ENCODE data around the gene MTFP1. TPM values are rescaled to one million over a fixed set of nuclear protein-coding genes. Genes with fewer than 3 reads are reported as not detected.

The MTFP1 gene
- total RNA-seq, 1 donor from 2014 or later: 21.1 TPM

DNA sequence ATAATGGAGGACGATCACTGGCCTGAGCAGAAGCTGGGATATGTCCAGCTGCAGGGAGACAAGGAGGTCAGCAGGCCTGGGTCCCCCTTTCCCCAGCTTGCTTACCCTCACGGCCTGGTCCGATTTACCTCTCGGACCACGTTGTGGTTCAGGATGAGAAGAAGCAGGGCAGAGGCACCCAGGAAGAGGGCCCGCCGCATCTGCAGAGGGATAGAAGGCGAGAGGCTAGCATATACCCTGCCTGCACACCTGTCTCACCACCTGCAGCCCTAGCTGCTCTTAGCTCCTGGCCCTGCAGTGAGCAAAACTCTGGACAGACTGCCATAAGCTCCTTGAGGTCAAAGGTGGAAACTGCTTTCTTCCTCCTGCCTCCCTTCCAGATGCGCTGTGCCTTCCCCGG lies 39.6 kb upstream of the MTFP1 start:
- no peak for DNase-seq (ENCODE audit: extremely low spot score in 2 of 2)
- intact Hi-C loops (cut with DNase I): loop anchor here (2.0 to 5.0 kb wide), 2 partner anchors 97 to 124 kb away; partner anchors contain the start of gene CASTOR1
- TF ChIP-seq POLR2AphosphoS5 (IDR thresholded peaks at IDR 0.05; ENCODE audit: insufficient read depth in 1 of 2, low read depth in 1 of 2) (no peak), POLR2A (IDR thresholded peaks at IDR 0.05) (no peak)
- TF ChIP-seq, protein P1, sequence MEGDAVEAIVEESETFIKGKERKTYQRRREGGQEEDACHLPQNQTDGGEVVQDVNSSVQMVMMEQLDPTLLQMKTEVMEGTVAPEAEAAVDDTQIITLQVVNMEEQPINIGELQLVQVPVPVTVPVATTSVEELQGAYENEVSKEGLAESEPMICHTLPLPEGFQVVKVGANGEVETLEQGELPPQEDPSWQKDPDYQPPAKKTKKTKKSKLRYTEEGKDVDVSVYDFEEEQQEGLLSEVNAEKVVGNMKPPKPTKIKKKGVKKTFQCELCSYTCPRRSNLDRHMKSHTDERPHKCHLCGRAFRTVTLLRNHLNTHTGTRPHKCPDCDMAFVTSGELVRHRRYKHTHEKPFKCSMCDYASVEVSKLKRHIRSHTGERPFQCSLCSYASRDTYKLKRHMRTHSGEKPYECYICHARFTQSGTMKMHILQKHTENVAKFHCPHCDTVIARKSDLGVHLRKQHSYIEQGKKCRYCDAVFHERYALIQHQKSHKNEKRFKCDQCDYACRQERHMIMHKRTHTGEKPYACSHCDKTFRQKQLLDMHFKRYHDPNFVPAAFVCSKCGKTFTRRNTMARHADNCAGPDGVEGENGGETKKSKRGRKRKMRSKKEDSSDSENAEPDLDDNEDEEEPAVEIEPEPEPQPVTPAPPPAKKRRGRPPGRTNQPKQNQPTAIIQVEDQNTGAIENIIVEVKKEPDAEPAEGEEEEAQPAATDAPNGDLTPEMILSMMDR (IDR thresholded peaks at IDR 0.05): no peak
- Histone ChIP-seq H3K4me3 (peak overlapping the region; percentile 49 to 51), H3K9me3 (no peaks in the 10 kb centered on the region), H3K36me3 (peaks cover 0 to 23% of the 10 kb centered on the region in 2 donors), H3K27ac (no peak overlapping the region), H3K4me1 (peaks cover 12% of the 10 kb centered on the region), H3K27me3 (no peaks in the 10 kb centered on the region)

DNA sequence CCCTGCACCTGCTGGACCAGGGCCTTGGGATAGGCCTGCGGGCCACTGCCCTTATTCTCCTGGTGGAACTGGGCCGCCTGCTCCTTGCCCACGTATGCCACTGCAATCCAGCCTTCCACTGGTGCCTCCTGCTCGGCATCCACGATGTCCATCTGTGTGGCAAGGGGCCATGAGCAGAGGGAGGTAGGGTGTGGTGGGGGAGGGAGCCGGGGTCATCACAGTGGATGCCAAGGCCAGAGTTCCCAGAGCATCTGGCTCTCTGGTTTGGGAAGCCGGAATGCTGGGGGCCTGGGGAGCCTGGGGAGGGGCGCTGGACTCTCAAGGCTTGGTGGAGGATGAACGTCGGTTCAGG lies 39.0 kb upstream of the MTFP1 start:
- H3K9me3 ChIP-seq: no peaks in the 10 kb centered on the region
- no peaks in the 10 kb centered on the region for H3K27me3 ChIP-seq
- H3K27ac ChIP-seq: peak overlapping the region; percentile 31
- peaks cover 12% of the 10 kb centered on the region for H3K4me1 ChIP-seq
- no peak for DNase-seq (ENCODE audit: extremely low spot score in 2 of 2)
- H3K36me3 ChIP-seq: peaks cover 0 to 17% of the 10 kb centered on the region in 2 donors
- intact Hi-C loops (cut with DNase I): loop anchor here (2.0 to 5.0 kb wide), 2 partner anchors 98 to 124 kb away; partner anchors contain the start of gene CASTOR1
- TF ChIP-seq, protein P1 (IDR thresholded peaks at IDR 0.05): no peak
- TF ChIP-seq POLR2AphosphoS5 (IDR thresholded peaks at IDR 0.05; ENCODE audit: insufficient read depth in 1 of 2, low read depth in 1 of 2) (no peak), POLR2A (IDR thresholded peaks at IDR 0.05) (no peak)
- H3K4me3 ChIP-seq: peak overlapping the region; percentile 49 to 51

GRCh38 chr22:30386960-30387827 lies 38.4 kb upstream of the MTFP1 start, which contains the start of gene RNF215:
RNF215 (minus strand) TSS chr22:30387411; CDS start chr22:30387313, 98 bp downstream.
- intact Hi-C loops (cut with DNase I): loop anchor here (2.0 to 5.0 kb wide), 2 partner anchors 98 to 125 kb away; partner anchors contain the start of gene CASTOR1
- no peak for DNase-seq (ENCODE audit: extremely low spot score in 2 of 2)
- TF ChIP-seq, protein P1 (IDR thresholded peaks at IDR 0.05): peak; percentile 91 to 94 (median 92)
- no peak for TF ChIP-seq POLR2AphosphoS5 (IDR thresholded peaks at IDR 0.05; ENCODE audit: insufficient read depth in 1 of 2, low read depth in 1 of 2)
- Histone ChIP-seq H3K9me3 (no peaks in the 10 kb centered on the region), H3K4me3 (peak within 1 kb of the TSS; percentile 49 to 51), H3K27ac (peak within 1 kb of the TSS; percentile 31), H3K36me3 (peaks cover 0 to 15% of the 10 kb centered on the region in 2 donors), H3K4me1 (peaks cover 12% of the 10 kb centered on the region), H3K27me3 (no peaks in the 10 kb centered on the region)

DNA sequence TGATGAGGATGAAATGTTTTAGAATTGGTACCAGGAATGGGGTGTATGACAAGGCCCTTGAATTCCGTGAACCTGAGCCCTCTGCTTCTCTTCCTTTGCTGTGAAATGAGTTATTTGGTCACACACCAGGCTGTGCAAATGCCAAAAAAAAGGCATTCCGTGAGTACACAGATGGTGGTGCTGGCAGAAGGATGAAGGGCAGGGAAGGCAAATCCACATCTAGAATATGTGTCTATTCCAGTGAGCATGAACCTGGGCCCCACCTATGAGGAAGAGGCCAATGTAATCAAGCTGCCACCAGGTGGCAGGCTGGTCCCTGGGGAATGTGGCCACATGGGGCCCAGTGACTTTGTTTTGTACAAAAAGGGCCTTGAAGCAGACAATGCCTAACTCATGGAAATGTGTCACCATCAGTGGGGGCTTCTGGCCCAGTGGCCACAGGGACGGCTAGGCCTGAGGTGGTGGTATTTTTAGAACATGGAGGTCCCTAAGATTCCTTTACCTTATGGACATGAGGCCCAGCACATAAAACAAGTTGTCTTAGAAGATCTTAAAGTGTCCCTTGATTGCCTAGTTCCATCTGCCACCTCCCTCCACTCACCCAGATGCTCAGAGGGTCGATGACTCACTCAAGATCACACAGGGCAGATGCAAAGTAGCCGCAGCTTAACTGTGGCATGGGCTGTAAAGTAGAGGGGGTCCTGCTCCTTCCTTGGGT lies 34.4 kb upstream of the MTFP1 start:
- Histone ChIP-seq H3K27me3 (no peaks in the 10 kb centered on the region), H3K27ac (no peak overlapping the region), H3K9me3 (no peaks in the 10 kb centered on the region), H3K4me3 (no peak overlapping the region), H3K36me3 (no peaks in the 10 kb centered on the region), H3K4me1 (peaks cover 9% of the 10 kb centered on the region)
- DNase-seq (ENCODE audit: extremely low spot score in 2 of 2): no peak
- intact Hi-C loops (cut with DNase I): no loop called here
- no peak for TF ChIP-seq POLR2A (IDR thresholded peaks at IDR 0.05)
- TF ChIP-seq, protein P1 (IDR thresholded peaks at IDR 0.05): peak; percentile 53 to 61 (median 57)
